RPMI7951 (cell line): Measurements from ENCODE around the gene ARHGAP21. TPM values are rescaled to one million over a fixed set of nuclear protein-coding genes. Genes with fewer than 3 reads are reported as not detected.
A peak's percentile ranks its signal among the peaks of the same experiment; 100 is the strongest.
"Not testable (repeated sequence)": the region's sequence is repeated elsewhere in the genome, so short reads cannot be mapped to it uniquely, and the experiment has no call there.

ENCODE experiments used
- DNase-seq: peaks from one replicate; pipeline ENCODE4 v3.0.0-alpha.2; 2012; ENCODE audit warnings: low read depth
- total RNA-seq: library from RNA; depleted of rRNA; stranded (reverse); fragments of >200 nt; shearing (Covaris generic); gene quantifications from 2 replicates; pipeline ENCODE4 v1.2.3, GENCODE V29; 2014; rRNA removed

The ARHGAP21 gene
- 60.6 and 76.3 TPM in 2 replicates for total RNA-seq

DNA sequence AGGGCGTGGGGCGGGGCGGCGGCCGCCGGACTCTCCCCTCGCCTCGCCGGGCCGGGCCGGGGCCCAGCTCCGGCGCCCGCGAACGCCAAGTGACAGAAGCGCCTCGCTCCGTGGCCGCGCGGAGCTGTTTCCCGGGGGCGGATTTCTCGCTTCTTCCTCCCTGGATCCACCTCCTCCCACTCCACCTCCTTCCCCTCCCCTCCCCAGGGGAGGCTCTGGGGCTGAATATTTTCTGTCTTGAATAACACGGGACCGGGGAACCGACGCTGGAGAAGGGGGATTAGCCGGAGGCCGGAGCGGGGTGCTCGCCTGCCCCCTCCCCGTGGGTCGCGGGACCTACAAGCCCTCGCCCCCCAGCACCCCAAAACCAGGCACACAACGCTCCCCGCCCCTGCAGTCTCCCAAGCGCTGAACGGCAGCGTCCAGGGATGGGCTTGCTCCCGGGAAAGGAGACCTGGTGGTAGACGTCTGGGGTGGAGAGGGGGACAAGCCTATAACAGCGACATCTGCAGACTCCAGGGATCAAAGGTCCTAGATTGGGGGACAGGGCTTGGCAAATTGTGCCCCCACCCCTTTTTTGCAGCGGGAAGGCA lies at the start of gene ARHGAP21:
Gene ARHGAP21 (minus strand): TSS at position 100 of the 593 bp plus-strand sequence. CDS start 1,988 bp downstream, outside the sequence.
- DNase-seq = peak; percentile 84

DNA sequence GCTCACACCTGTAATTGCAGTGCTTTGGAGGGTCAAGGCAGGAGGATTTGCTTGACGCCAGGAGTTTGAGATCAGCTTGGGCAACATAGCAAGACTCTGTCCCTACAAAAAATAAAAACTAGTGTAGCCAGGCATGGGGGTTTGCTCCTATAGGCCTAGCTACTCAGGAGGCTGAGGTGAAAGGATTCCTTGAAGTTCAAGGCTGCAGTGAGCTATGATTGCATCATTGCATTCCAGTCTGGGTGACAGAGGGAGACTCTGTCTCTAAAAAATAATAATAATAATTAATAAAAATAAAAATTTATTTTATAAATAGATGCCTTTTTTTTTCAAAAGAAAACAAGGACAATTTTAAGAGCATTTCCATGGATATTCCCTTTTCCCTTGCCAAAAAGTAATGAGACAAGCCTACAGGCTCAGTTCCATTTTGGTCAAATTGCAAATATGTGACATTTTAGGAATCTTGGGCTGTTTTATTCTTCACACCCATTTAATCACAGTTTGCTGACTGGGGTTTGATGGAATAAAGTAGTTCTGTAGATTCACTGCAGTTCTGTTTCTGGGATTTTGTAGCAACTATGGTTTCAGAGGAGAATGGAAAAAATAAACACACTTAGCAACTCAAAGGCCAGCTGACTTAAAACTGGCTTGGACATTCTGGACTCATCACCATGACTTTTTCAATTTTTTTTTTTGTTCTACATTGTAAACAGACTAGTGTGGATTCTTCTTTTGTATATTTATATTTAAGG lies 48.4 kb upstream of the ARHGAP21 start:
- DNase-seq = no peak

DNA sequence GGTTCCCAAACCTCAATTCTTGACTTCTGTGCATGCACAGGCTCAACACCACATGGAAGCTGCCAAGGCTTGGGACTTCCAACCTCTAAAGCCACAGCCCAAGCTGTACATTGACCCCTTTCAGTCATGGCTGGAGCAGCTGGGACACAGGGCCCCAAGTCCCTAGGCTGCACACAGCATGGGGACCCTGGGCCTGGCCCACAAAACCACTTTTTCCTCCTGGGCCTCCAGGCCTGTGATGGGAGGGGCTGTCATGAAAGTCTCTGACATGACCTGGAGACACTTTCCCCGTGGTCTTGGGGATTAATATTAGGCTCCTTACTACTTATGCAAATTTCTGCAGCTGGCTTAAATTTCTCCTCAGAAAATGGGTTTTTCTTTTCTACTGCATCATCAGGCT lies 41.3 kb upstream of the ARHGAP21 start:
- DNase-seq = not testable (repeated sequence)

DNA sequence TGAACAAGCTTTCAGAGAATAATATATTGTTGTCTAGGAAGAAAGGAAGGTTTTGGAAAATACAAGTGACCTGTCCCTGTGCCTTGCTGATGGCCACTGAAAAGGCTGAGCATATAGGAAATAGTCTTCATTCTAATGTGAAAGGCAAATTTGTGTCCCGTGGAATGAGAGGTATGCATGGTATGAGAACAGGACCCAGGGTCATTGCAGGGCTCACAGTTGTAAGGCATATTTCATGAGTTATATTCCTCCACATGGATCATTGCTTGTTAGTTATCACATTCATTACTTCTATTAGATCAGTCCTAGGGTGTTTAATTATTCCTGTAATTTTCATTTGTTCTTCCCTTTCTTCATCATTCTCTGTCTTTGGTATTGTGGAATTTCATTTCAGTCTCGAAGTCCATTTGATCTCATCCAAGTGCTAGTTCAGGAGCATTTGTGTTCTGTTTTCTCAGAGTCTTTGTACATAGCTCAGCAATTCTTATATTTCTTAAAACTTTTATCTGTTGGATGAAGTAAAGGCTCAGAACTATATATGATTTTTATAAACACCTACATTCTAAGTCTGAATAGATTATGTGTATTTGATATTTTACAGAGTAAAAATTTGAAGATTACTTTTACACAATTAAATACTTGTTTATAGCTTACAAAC lies 39.4 kb upstream of the ARHGAP21 start:
- DNase-seq = peak; percentile 40

DNA sequence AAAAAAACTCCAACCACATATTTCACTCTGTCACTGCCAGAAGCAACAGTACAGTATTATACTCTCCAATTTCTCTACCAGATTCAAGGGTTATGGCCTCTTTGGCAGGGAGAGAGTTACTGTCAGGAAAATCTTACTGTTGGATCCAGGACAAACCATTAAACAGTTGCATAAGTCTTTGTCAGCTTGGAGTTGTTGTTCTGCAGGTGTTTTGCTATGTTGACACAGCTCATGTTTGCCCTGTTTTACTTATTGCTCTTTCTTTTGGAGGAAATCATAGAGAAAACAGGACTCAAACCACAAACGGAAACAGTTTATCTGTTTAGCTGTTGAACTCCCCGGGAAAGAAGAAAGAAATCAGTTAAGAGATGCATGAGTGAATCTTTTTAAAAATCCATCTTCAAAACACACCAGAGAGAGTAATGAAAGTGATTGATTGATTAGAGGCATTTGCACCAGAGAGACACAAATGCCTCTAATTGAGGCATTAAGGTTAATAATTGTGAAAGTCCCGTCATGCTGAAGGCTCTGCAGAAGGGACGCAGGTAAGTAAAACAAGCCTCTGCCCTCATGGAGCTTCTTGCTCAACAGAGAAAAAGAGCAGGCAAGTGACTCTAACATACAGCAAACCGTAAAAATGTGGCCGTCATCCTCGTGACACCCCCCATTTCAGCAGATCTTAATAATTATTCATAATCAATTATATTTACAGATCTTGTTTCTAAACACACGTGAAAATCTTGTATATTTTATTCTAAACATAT lies 38.7 kb upstream of the ARHGAP21 start:
- peak; percentile 11 for DNase-seq

DNA sequence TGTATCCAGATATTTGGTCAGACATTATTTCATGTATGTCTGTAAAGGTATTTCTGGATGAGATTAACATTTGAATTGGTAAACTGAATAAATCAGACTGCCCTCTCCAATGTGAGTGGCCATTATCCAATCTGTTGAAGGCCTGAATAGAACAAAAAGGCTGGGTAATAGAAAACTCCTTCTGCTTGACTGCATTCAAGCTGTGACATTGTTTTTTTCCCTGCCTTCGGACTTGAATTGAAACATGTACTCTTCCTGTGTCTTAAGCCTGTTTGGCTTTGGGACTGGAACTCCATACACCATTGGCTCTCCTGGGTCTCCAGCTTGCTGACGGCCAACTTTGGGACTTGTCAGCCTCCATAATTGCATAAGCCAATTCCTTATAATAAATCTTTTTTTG lies 36.0 kb upstream of the ARHGAP21 start:
- no peak for DNase-seq

DNA sequence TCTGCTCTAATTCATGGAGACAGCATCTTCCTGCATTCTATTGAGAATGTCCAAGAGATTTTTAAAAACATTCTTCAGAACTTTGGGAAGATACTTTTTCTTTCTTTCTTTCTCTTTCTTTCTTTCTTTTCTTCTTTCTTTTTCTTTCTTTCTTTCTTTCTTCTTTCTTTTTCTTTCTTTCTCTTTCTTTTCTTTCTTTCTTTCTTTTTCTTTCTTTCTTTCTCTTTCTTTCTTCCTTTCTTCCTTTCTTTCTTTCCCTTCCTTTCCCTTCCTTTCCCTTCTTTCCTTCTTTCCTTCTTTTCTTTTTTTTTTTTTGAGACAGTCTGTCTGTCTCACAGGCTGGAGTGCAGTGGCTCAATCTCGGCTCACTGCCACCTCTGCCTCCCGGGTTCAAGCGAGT lies 34.6 kb upstream of the ARHGAP21 start:
- not testable (repeated sequence) for DNase-seq

DNA sequence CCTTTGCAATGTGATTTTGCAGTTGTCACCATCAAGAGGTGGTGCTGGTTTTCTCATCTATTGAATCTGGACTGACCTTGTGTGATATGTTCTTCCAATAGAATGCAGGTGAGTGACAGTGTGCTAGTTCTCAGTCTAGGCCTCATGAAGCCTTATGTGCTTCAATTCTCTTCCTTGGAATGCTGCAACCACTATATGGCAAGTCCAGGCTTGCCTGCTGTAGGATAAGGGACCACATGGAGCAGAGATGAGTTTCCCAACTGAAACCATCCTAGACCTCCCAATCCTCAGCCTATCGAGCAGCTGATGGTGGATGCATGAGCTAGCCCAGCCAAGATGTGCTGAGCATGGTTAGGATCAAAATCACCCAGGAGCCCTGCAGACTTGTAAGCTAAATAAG lies 32.6 kb upstream of the ARHGAP21 start:
- DNase-seq = no peak

DNA sequence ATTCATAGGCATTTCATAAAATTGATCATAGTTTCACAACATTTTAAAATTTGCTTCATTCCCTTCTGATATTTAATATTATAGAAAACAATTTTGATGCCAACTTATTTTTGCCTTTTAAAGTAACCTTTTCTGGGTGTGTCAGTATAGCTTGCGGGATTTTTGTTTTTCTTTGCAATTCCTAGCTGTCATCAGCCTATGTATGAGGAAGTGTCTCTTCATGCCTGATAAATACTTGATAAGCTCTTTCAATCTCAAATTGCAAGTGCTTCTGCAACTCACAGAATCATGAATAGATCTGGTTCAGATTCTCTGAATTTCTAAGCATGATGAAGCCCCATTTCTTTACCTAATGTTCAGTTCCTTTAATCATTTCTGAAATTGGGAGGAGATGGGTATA lies 28.0 kb upstream of the ARHGAP21 start:
- no peak for DNase-seq

DNA sequence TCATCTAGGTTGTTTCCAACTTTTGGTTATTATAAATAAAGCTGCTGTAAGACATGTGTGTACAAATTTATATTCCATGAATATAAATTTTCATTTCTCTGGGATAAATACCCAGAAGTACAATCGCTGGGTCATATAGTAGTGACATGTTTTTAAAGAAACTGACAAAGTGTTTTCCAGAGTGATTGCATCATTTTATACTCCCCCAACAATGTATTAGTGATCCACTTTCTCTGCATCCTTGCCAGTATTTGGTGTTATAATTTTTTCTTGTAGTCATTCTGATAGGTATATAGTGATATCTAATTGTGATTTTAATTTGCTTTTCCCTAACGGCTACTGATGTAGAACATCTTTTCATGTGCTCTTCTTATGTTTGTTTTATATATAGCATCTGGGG lies 27.0 kb upstream of the ARHGAP21 start:
- DNase-seq = no peak

DNA sequence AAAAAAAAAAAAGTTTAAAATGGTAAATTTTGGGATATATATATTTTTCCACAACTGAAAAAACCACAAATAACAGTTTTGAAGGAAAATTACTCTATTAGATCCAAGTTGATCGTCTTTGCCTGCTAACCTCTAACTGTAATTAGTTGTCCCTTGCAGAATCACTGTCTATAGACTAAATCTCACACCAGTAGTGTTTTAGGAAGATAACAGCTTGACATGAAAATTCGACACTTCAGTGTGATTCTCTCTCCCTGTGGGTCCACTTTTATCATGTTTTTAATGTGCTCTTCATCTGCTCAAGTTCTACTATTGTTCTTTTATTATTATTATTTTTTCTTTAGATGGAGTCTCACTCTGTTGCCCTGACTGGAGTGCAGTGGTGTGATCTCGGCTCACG lies 24.5 kb upstream of the ARHGAP21 start:
- no peak for DNase-seq

DNA sequence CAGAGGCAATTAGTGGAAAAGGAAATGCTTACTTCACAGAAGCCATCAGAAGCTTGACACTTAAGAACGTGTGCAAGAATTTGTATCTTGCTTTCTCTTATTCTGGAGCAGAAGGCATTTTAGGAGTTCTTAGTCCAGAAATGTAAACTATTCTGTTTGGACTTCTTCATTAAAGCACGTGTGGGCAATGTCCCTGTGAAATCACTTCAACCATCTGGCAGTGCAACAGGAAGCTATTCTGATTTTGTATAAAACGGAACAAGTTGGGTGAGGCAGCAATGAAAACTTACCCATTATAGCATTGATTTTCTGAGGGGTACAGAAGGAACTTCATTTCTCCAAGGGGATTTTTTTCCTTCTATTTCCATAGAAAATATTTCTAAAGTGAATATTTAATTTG lies 21.3 kb upstream of the ARHGAP21 start:
- no peak for DNase-seq

DNA sequence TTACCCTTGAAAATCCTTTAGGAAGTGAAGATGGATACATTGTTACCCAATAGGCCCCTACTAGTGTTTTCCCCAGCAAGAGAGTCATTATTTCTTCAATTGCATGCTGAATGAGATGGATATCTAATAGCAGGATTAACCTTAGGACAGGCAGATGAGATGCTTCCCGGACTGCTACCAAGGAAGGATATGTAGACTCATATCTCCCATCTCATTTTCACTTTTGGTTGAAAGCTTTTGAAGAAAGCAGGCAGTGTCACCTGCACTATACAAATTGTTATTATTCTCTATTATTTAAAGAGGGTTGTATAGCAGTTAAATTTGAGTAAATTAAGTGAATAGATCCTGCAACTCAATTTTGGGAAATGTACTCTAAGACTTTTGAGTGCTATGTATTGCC lies 17.0 kb upstream of the ARHGAP21 start:
- DNase-seq = no peak

DNA sequence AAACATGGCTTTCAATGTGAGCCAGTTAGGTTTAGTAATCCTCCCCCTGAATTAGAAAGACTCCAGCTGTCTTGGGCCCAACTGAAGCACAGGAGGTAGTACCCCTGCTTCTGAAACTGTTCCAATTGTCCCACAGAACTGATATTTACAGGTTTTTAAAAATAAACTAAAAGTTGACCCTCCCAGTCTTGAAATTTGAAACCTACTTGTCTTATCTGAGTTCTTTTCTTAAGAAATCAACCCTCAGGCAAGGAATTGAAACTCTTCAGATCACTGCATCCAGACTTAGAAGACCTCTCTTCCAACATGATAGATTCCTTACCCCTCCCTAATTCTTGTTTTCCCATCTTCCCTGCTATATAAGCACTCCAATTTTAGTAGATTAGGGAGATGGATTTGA lies 13.3 kb upstream of the ARHGAP21 start:
- peak; percentile 34 for DNase-seq

DNA sequence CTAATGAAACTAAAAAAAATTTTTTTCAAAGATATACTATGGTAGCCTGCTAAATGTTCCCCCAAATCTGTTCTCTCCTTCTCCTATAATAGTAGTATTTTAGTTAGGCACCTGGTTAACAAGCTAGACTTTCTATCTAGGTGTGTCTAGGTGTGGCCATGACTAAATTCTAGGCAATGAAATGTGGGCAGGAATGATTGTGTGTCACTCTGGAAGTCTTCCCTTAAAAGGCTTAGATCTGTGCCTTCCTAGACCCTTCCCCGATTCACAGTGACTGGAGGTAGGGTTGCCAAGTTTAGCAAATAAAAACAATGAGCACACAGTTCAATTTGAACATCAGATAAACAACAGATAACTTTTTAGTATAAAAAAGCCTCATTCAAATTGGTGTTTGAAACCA lies 8.3 kb upstream of the ARHGAP21 start:
- no peak for DNase-seq

DNA sequence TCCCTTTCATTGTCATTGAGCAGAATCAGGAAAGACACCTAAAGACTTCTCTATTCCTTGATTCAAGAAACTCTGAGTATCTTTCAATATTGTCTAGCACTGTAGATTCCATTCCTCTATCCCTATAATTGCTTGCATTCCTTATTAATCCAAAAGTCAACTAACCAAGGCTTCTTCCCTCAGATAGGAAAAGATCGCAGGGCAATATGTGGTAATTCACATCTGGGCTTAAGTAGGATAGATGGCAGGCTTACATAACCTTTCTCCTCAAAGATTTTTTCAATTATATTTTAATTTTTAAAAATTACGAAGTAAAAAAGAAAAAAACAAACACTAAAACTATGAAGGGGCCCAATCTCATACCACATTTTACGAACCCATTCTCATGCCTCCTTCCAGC lies 7.1 kb upstream of the ARHGAP21 start:
- DNase-seq = no peak

DNA sequence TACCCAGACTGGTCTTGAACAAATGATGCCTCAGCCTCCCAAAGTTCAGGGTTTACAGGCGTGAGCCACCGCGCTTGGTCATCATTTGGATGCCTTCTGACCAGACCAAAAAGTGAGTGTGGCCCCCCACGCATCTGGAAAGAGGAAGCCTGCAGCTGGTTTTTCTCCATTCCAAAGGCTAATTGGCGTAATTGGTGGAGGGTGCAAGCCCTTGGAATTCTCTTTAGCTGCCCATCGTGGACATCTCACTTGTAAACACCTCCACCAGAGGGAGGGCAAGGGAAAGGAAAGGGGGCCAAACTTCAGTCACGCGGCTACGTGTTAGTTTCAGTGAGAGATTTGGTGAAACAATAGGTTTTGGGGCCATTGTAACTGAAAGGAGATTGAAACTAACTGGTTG lies 4.1 kb upstream of the ARHGAP21 start:
- peak; percentile 40 for DNase-seq

DNA sequence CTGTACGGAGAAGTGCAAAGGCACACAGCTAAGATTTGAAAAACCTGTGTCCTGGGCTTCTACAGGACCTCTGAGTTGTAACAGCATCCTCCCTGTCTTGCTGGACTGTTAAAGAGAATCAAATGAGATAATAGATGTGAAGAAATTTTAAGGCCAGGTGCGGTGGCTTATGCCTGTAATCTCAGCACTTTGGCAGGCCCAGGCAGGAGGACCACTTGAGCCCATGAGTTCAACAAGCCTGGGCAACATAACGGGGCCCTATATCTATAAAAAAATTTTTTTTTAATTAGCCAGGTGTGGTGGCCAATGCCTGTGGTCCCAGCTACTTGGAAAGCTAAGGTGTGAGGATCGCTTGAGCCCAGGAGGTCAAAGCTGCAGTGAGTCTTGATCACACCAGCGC lies 2.9 kb upstream of the ARHGAP21 start:
- no peak for DNase-seq

DNA sequence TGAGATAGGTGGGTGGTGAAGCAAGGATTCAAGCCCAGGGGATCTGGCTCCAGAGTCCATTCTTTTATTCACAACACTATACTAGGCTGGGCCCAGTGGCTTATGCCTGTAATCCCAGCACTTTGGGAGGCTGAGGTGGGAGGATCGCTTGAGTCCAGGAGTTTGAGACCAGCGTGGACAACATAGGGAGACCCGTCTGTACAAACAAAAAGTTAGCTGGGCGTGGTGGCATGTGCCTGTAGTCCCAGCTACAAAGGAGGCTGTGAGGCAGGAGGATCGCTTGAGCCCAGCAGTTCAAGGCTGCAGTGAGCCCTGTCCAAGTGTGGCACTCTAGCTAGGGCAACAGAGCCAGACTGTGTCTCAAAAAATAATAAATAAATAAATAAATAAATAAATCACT lies 2.3 kb upstream of the ARHGAP21 start:
- not testable (repeated sequence) for DNase-seq

DNA sequence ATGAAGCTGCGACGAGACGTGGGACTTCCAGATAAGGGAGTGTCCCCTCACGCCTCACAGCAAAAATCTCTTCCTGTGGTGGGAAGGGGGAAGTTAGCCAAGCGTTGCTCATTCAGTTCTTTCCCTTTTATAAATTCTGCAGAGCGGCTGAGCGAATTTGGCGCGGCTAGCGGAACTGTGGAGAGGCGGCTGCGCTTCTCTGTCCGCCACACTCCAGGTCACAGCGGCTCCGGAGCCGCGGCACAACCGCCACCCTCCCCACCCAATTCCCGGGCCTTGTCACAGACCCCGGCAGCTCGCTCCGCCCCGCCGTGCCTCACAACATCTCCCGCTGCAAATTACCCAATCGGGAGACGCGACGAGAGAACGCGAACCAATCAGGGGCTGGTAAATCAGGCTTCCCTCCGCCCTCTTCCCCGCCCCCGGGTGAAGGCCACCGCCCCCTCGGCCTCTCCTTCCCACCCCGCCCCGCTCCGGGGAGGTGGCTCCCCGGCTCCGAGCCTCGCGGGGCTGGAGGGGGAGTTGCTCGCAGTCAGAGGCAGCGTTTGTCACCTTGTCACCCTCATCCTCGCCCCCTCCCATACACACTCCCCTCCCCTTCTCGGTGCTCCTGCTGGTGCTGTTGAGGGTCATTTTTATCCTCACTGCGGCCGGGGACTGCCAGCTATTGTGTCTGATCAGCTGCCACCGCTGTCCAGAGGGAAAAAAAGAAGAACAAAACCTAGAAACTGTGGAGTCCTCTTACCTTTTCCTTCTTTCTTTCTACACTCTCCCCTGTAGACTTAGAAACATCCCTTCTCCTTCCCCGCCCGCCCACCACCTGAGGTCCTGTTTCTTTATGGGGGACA lies 918 bp upstream of the ARHGAP21 start:
- peak; percentile 97 for DNase-seq

DNA sequence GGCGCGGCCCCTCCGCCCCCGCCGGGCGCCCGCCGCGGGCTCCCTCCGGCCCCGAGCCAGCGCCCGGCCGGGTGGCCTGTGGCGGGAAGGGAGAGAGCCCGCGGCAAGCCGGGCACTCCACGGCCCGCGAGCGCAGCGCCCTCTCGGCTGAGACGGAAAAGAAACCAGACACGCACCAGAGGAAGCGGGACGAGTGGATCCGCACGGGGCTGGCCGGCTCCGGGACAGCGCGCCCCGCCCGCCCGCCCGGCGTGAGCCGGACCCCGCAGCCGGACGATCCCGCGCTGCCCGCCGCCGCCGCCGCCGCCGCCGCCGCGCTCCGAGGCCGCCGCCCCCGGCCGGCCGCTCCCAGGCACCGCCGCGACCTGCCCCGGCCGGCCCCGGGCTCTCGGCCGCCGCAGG lies 300 bp downstream of the ARHGAP21 start:
- peak; percentile 43 for DNase-seq
